Astrocyte of the cerebellum (primary cell): Measurements from ENCODE around the gene NCF4.

Experiments used
- DNase-seq: peaks from one replicate; pipeline ENCODE4 v3.0.0-alpha.2; 2011; ENCODE audit warnings: low read depth
- H3K4me3 ChIP-seq: 2 replicates; pipeline ENCODE4 v1.5.1; 2011; ENCODE audit warnings: mild to moderate bottlenecking, low read depth, low read length, moderate library complexity
- in situ Hi-C: cut with HindIII; loops from 2 replicates; pipeline ENCODE4 v1.10.0; 2017; ENCODE audit warnings: low sequenced_read_pairs
- TF ChIP-seq, protein P1 (sequence below): IDR thresholded peaks from 2 replicates; pipeline ENCODE4 v1.5.1; 2012; ENCODE audit warnings: low read length, low read depth, moderate library complexity, mild to moderate bottlenecking; ENCODE audit errors: missing control alignments

NCF4 gene

DNA sequence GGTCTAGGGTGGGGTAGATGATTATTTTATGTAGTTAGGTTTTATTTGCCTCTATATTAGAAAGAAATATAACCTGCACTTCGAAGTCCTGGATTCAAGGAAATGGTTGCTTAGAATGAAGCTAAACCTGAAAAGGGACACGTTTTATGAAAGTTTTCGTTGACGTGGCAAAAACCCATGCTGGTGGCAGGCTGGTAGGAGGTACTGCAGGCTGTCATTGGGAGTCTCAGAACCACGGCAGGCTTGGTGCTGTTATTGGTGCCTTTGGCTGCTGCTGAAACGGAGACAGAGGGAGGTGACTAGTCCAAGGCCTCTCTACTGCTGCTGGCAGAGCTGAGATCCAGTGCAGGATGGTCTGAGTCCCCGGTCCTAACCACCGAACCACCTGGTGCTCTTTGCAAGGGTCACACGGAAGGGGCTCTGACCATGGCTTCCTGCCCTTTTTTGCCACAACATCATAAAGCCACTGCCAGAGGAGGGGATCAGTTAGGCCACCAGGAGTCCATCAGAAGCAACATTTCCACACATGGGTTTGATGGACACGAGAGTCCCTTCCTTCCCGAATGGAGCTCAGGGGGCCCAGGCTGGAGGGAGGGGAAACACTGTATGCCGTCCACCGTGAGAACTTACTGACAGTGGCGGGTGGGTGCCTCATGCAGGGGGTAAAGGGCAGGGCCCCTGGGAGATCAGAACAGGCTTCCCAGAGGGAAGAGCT is 66.1 kb downstream of the NCF4 start:
- DNase-seq, result no peak
- in situ Hi-C loops, result no loop called here

More for the DNA sequence above, 66.1 kb downstream of the NCF4 start:
- H3K4me3 ChIP-seq, result no peak overlapping the region
- TF ChIP-seq, protein P1, sequence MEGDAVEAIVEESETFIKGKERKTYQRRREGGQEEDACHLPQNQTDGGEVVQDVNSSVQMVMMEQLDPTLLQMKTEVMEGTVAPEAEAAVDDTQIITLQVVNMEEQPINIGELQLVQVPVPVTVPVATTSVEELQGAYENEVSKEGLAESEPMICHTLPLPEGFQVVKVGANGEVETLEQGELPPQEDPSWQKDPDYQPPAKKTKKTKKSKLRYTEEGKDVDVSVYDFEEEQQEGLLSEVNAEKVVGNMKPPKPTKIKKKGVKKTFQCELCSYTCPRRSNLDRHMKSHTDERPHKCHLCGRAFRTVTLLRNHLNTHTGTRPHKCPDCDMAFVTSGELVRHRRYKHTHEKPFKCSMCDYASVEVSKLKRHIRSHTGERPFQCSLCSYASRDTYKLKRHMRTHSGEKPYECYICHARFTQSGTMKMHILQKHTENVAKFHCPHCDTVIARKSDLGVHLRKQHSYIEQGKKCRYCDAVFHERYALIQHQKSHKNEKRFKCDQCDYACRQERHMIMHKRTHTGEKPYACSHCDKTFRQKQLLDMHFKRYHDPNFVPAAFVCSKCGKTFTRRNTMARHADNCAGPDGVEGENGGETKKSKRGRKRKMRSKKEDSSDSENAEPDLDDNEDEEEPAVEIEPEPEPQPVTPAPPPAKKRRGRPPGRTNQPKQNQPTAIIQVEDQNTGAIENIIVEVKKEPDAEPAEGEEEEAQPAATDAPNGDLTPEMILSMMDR, result no peak
